ENCODE measurements around the gene AP2S1. TPM values are rescaled to one million over a fixed set of nuclear protein-coding genes. Genes with fewer than 3 reads are reported as not detected.
A peak's percentile ranks its signal among the peaks of the same experiment; 100 is the strongest.
"Not testable (repeated sequence)": the region's sequence is repeated elsewhere in the genome, so short reads cannot be mapped to it uniquely, and the experiment has no call there.

The AP2S1 gene
- total RNA-seq, 3 donors from 2014 or later = 90.8 to 141 (median 107) TPM

DNA sequence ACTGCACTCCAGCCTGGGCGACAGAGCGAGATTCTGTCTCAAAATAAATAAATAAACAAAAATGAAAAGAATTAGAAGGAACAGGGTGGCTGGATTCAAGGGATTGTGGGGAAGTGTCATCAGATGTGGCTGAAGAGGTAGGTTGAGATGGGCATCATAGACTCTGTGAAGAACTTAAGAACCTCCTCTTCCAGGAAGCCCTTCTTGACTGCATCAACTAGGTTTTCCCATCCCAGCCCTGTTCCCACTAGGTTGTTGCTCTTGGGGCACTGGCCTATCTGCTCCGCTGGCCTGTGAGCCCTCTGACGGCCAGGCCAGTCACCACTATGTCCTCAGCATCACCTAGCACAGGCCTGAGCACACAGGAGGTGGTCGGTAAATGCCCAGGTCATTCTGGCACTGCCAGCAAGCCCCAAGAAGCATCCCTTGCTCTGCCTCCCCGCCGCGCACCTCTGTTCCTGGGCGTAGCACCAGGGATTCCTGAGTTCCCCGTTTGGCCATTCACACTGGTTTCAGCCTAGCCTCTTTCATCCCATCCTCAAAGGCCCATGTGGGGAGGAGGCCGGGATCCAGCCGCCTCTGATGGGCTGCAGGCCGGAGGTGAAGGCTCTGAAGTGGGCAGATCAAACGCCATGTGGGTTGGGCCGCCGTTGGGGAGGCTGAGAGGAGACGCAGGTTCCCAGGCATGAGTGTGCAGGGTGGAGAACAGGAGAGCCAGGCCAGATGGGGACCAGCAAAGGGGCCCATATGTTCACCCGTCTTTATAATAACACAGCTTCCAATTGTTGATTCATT, 34.6 kb downstream of the AP2S1 start:
- peaks cover 10% of the 10 kb centered on the region for H3K4me1 ChIP-seq (ENCODE audit: low read depth)
- TF ChIP-seq CTCF (IDR thresholded peaks at IDR 0.05) = no peak
- no peak overlapping the region for H3K4me3 ChIP-seq
- DNase-seq (no peak), ATAC-seq (no peak)
- no peaks in the 10 kb centered on the region for H3K9me3 ChIP-seq
- H3K36me3 ChIP-seq (ENCODE audit: low read depth) = no peaks in the 10 kb centered on the region
- intact Hi-C loops (cut with DNase I, micrococcal nuclease) = no loop called here

DNA sequence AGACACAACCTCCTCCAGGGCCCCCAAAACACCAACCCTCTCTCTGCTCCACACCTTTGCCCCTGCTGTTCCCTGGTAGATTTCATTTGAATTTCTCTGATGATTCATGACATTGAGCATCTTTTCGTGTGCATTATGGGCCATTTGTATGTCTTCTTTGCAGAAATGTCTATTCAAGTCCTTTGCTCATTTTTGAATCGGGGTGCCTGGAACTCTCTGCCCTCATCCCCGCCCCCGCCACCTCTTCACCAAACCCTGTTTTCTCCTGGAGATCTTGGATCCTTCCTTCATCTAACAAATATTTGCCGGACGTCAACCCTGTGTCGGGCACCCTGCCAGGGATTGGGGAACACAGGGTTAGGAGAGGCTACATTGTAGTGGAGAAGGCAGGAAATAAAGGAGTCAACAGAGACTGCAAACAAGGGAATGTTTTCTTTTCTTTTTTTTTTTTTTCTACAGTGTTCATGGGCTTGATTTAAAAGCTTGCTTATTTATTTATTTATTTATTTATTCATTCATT, 36.7 kb downstream of the AP2S1 start:
- H3K4me1 ChIP-seq (ENCODE audit: low read depth) = no peaks in the 10 kb centered on the region
- DNase-seq = peak; percentile 56 to 75 (median 66)
- no peak overlapping the region for H3K4me3 ChIP-seq
- no peaks in the 10 kb centered on the region for H3K36me3 ChIP-seq (ENCODE audit: low read depth)
- TF ChIP-seq CTCF (IDR thresholded peaks at IDR 0.05) = no peak
- H3K9me3 ChIP-seq = no peaks in the 10 kb centered on the region
- ATAC-seq = peak; percentile 54
- intact Hi-C loops (cut with DNase I, micrococcal nuclease) = no loop called here

DNA sequence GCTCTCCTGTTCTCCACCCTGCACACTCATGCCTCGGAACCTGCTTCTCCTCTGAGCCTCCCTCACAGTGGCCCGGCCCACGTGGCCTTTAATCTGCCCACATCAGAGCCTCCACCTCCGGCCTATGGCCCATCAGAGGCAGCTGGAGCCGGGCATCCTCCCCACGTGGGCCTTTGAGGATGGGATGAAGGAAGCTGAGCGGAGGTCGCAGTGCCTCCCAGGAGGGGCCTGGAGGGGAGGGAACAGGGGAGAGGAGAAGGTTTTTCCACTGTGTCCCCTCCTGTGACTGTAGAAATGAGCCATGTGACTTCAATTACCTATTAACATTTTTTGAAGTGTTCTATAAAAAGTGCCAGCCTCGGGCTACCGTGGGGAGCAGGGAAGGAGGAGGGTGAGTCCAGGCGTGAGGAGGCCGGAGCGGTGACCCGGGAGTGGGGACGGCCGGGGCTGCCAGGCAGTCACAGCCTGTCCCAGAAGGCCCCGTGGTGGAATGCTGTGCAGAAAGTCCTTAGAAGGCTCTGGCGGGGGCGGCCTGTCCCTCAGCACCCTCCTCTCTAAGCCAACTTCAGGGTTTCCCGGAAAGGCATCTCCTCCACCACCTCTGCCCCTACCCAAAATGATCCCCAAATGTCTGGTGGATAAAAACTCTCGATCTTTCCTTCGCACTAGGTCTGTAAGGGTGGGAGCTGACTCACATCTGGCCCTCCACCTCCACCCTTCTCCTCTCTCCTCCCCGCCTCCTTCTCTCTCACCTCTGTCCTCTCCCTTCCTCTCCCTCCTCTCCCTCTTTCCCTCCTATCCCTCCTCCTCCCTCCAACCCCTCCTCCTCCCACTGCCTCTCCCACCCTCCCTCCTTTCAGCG, 37.4 kb downstream of the AP2S1 start:
- Histone ChIP-seq H3K4me1 (ENCODE audit: low read depth) (no peaks in the 10 kb centered on the region), H3K9me3 (no peaks in the 10 kb centered on the region), H3K36me3 (ENCODE audit: low read depth) (no peaks in the 10 kb centered on the region), H3K4me3 (no peak overlapping the region)
- TF ChIP-seq CTCF (IDR thresholded peaks at IDR 0.05) = no peak
- intact Hi-C loops (cut with DNase I, micrococcal nuclease) = no loop called here
- no peak for ATAC-seq
- no peak for DNase-seq

GRCh38 chr19:46809534-46810272, 40.9 kb downstream of the AP2S1 start:
- intact Hi-C loops (cut with DNase I, micrococcal nuclease) = no loop called here
- DNase-seq (no peak), ATAC-seq (no peak)
- no peaks in the 10 kb centered on the region for H3K36me3 ChIP-seq (ENCODE audit: low read depth)
- H3K9me3 ChIP-seq = no peaks in the 10 kb centered on the region
- TF ChIP-seq CTCF (IDR thresholded peaks at IDR 0.05) = no peak
- H3K4me3 ChIP-seq = no peak overlapping the region
- no peaks in the 10 kb centered on the region for H3K4me1 ChIP-seq (ENCODE audit: low read depth)

GRCh38 chr19:46806656-46807055, 44.0 kb downstream of the AP2S1 start:
- intact Hi-C loops (cut with DNase I, micrococcal nuclease) = no loop called here
- H3K36me3 ChIP-seq (ENCODE audit: low read depth) = no peaks in the 10 kb centered on the region
- no peak overlapping the region for H3K4me3 ChIP-seq
- no peaks in the 10 kb centered on the region for H3K9me3 ChIP-seq
- H3K4me1 ChIP-seq (ENCODE audit: low read depth) = no peaks in the 10 kb centered on the region
- DNase-seq = no peak
- no peak for ATAC-seq
- no peak for TF ChIP-seq CTCF (IDR thresholded peaks at IDR 0.05)

- DNase-seq; intact Hi-C loops (cut with DNase I, micrococcal nuclease); H3K4me3 ChIP-seq; H3K36me3 ChIP-seq (ENCODE audit: low read depth); ATAC-seq; H3K4me1 ChIP-seq (ENCODE audit: low read depth); H3K9me3 ChIP-seq: not testable (repeated sequence)
Observed at GRCh38 chr19:46804432-46804831, 46.2 kb downstream of the AP2S1 start.
